GM21367 (cell line): ENCODE results near the gene SGCB.

ENCODE experiments used
- ATAC-seq: cut with Tn5 transposase; IDR thresholded peaks from one replicate; pipeline ENCODE4 v1.9.1; 2021; ENCODE audit not compliant: unreplicated experiment

Gene SGCB

GRCh38 chr4:52028970-52029369 lies 9.1 kb downstream of the SGCB start:
- ATAC-seq, result no peak

GRCh38 chr4:52019936-52020657 lies 18.0 kb downstream of the SGCB start, which contains the start of gene LRRC66:
TSS of gene LRRC66 (minus strand) at chr4:52020363. CDS start at chr4:52017613, 2,750 bp downstream.
- ATAC-seq, result no peak

- ATAC-seq, result no peak
These were observed 20.3 kb downstream of the SGCB start for GRCh38 chr4:52017814-52018213.

- no peak for ATAC-seq
These were observed 21.1 kb downstream of the SGCB start for GRCh38 chr4:52016981-52017380.

GRCh38 chr4:52015366-52015765 lies 22.7 kb downstream of the SGCB start:
- no peak for ATAC-seq

GRCh38 chr4:52014903-52015302 lies 23.2 kb downstream of the SGCB start:
- no peak for ATAC-seq

GRCh38 chr4:52012651-52013050 lies 25.4 kb downstream of the SGCB start:
- no peak for ATAC-seq

GRCh38 chr4:52010986-52011385 lies 27.1 kb downstream of the SGCB start:
- ATAC-seq, result no peak

GRCh38 chr4:52006887-52007286 lies 31.2 kb downstream of the SGCB start:
- no peak for ATAC-seq

- ATAC-seq, result no peak
These were observed 32.4 kb downstream of the SGCB start for GRCh38 chr4:52005604-52006273.

GRCh38 chr4:52004414-52004813 lies 33.7 kb downstream of the SGCB start:
- no peak for ATAC-seq

GRCh38 chr4:52001616-52002015 lies 36.5 kb downstream of the SGCB start:
- ATAC-seq, result no peak

GRCh38 chr4:51999250-51999649 lies 38.8 kb downstream of the SGCB start:
- no peak for ATAC-seq

GRCh38 chr4:51998837-51999236 lies 39.3 kb downstream of the SGCB start:
- no peak for ATAC-seq

GRCh38 chr4:51997647-51998046 lies 40.5 kb downstream of the SGCB start:
- ATAC-seq, result no peak

- ATAC-seq, result no peak
These were observed 42.4 kb downstream of the SGCB start for GRCh38 chr4:51995647-51996220.
